ENCODE measurements around the gene TRAF7. TPM values are rescaled to one million over a fixed set of nuclear protein-coding genes. Genes with fewer than 3 reads are reported as not detected.
"Not testable (repeated sequence)": the region's sequence is repeated elsewhere in the genome, so short reads cannot be mapped to it uniquely, and the experiment has no call there.

The TRAF7 gene
- 100 to 1,000 TPM in 1 of 3 donors, 10 to 100 TPM in 2; 91.5 to 104 (median 94.0) TPM for total RNA-seq
- long read RNA-seq, donor 1, transcript TRAF7-201 (21 exons, 3,700 nt) = major isoform, 77 of 197 reads
- long read RNA-seq, donor 1, partial matches to known transcripts = 94 of 197 reads
- long read RNA-seq, donor 1, other reads (novel, unspliced or antisense) = 26 of 197 reads
- long read RNA-seq, donor 2, partial matches to known transcripts = 3 of 14 reads
- long read RNA-seq, donor 2, other reads (novel, unspliced or antisense) = 7 of 14 reads

DNA sequence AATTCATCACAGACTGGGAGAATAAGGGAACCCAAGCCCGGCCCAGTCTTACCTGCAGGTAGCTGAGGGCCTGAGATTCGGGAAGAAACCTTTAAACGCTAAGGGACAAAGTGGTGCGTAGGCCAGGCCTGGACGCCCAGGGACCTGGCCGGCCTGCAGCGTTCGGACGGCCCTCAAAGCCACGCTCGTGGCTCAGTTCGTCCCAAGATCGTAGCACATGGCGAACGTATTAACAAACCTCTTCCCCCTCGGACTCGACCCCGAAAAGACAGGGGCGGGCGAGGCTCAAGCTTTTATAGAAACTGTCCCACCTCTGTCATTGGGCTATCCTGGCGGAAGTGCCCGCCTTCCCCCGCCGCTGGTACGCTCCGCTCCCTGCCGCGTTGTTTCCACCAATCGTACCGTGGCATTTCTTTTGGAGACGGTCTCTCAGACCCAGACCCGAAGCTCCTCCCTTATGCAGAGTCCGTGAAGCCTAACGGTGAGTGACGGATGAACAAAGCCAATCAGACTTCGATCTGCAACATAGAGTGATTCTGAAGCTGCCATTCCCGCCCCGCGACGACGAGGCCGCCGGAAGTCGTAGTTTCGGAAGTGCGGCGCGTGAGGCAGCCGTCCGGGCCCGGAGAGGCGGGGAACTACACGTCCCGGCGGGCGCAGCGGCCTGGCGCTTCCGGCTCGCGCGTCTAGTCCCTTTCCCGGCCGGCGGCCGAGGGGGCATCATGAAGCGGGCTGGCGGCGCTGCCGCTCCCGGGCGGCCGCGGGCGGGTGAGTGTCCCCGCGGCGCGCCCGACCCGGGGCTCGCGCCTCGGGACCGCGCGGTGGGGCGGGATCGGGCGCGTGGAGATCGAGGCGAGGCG, at the start of gene TRAF7:
Gene TRAF7, plus strand, starts transcription at position 692 of the 860 bp plus-strand sequence. CDS start 8,139 bp downstream, outside the sequence.
- intact Hi-C loops (cut with DNase I, micrococcal nuclease) = loop anchor here in 1 of 2 donors (10.0 kb wide), 1 partner anchor 131 kb away; the partner anchor contains the start of gene NHERF2
- peaks cover 4% of the 10 kb centered on the region for H3K36me3 ChIP-seq (ENCODE audit: low read depth)
- H3K4me3 ChIP-seq = peak within 1 kb of the TSS; percentile 42
- H3K9me3 ChIP-seq = no peaks in the 10 kb centered on the region
- DNase-seq = peak; percentile 98 to 99 (median 98)
- TF ChIP-seq, protein P1, sequence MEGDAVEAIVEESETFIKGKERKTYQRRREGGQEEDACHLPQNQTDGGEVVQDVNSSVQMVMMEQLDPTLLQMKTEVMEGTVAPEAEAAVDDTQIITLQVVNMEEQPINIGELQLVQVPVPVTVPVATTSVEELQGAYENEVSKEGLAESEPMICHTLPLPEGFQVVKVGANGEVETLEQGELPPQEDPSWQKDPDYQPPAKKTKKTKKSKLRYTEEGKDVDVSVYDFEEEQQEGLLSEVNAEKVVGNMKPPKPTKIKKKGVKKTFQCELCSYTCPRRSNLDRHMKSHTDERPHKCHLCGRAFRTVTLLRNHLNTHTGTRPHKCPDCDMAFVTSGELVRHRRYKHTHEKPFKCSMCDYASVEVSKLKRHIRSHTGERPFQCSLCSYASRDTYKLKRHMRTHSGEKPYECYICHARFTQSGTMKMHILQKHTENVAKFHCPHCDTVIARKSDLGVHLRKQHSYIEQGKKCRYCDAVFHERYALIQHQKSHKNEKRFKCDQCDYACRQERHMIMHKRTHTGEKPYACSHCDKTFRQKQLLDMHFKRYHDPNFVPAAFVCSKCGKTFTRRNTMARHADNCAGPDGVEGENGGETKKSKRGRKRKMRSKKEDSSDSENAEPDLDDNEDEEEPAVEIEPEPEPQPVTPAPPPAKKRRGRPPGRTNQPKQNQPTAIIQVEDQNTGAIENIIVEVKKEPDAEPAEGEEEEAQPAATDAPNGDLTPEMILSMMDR (IDR thresholded peaks at IDR 0.05) = peak; percentile 12
- peaks cover 77% of the 10 kb centered on the region for H3K4me1 ChIP-seq (ENCODE audit: low read depth)
- ATAC-seq = peak; percentile 77

DNA sequence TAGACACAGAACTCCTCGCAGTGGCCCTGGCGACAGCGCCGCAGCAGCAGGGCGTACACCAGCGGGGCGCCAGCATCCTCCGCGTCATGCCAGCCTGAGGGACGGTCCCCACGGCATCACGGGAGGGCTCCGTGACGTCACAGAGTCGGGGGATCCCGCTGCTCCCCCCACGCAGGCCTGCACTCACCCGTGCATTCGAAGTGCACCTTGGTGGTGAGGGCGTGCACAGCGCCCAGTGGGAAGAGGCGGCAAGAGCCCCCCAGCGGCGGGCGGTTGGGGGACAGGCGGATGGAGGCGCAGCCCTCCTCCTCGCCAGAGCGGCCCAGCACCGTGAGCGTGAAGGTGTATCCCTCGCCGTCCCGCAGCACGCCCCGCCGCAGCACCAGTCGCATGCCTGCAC, 49.4 kb upstream of the TRAF7 start:
- H3K4me3 ChIP-seq; H3K9me3 ChIP-seq; H3K36me3 ChIP-seq (ENCODE audit: low read depth); H3K4me1 ChIP-seq (ENCODE audit: low read depth); DNase-seq; ATAC-seq; intact Hi-C loops (cut with DNase I, micrococcal nuclease): not testable (repeated sequence)

DNA sequence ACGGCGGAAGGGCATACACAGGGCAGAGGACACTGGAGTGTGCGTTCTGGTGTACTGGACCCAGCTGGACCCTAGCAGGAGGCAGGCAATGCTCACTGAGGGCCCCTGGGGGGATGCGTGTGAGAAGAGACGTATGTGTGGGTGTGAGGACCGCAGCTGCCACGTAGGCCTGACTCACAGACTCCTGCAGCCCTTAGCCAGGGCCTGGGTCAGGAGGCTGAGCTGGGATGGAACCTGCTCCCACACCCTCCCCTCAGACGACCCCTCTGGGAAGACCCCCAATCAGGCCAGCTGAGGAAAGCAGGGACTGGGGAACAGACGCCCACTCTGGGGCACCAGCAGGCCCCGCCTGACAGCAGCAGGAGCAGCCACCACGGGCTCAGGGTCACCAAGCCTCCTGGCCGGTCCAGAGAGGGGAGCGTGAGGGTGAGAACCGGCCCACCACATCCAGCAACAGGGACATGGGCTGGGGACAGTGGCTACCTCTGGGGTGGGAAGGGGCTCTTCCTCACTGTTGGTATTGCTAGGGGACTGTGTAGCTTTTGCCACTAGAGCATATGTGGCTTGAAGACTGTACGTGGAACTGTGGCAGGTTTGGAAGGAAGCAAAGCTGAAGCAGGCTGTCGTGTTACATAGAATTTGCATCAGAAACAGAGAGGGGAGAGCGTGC, 48.3 kb upstream of the TRAF7 start:
- ATAC-seq; intact Hi-C loops (cut with DNase I, micrococcal nuclease); H3K36me3 ChIP-seq (ENCODE audit: low read depth); H3K4me3 ChIP-seq; H3K4me1 ChIP-seq (ENCODE audit: low read depth); DNase-seq; H3K9me3 ChIP-seq: not testable (repeated sequence)

DNA sequence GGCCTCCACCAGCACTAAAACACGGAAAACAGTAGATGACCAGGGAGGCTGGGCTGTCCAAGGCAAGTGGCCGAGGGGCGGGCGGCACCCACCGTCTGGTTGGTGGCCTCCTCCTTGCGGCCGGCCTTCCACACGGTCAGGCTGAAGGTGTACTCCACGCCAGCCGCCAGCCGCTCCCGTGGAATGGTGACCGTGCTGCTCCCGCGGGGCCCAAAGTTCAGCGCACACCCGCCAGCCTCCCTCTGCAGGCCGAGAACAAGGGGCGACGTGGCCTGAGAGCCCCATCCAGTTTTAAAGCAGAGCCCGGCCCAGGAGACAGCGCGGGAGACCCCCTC, 47.8 kb upstream of the TRAF7 start:
- H3K4me1 ChIP-seq (ENCODE audit: low read depth); H3K9me3 ChIP-seq; H3K4me3 ChIP-seq; intact Hi-C loops (cut with DNase I, micrococcal nuclease); DNase-seq; ATAC-seq; H3K36me3 ChIP-seq (ENCODE audit: low read depth): not testable (repeated sequence)

DNA sequence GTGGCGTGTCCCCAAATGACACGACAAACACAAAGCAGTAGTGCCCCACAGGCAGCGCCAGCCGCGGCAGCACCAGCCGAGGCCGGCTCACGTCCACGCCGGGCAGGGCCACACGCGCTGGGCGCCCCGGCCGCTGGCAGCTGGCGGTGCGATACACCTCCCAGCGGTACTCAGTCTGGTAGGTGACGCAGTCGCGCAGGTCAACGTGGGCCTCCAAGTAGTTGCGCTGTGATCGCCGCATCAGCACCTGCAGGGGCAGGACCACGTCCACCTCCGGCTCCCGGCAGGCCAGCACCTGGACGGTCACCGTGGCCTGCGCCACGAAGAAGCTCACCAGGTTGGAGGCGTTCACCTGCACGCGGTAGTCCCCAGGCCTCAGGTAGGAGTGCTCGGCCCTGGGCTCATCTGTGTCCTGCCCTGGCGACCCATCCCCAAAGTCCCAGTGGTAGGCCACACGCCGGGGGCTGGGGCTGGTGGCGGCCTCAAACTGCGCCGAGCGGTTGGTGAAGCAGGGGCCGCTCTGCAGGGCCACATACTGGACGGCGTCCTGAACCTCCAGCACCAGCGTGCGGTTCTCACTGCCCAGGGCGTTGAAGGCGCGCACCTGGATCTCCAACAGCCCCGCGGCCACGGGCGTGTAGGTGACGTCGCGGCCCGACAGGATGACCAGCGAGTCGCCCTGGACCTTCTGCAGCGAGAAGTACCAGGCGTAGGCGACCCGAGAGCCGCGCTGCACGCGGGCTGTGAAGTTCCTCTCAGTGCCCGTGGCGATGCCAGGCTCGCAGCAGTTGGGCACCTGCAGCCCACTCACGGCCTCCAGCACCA, 46.9 kb upstream of the TRAF7 start:
- H3K4me3 ChIP-seq; H3K9me3 ChIP-seq; intact Hi-C loops (cut with DNase I, micrococcal nuclease); H3K36me3 ChIP-seq (ENCODE audit: low read depth); H3K4me1 ChIP-seq (ENCODE audit: low read depth); DNase-seq: not testable (repeated sequence)
- ATAC-seq = peak; percentile 17

DNA sequence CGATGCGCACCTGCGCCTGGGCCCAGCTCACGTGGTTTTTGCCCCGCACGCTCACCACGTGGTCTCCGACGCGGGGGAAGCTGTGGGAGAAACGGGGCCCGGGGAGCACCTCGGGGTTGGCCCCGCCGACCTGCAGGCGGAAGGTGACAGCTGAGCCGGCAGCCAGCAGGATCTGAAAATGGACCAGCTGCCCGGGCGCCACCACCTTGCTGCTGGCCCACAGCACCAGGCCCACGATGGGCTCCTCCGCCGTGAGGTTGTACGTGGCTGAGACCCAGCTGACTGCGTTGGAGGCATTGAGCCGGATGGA, 46.4 kb upstream of the TRAF7 start:
- H3K36me3 ChIP-seq (ENCODE audit: low read depth); H3K9me3 ChIP-seq; H3K4me3 ChIP-seq; intact Hi-C loops (cut with DNase I, micrococcal nuclease); ATAC-seq; H3K4me1 ChIP-seq (ENCODE audit: low read depth); DNase-seq: not testable (repeated sequence)

DNA sequence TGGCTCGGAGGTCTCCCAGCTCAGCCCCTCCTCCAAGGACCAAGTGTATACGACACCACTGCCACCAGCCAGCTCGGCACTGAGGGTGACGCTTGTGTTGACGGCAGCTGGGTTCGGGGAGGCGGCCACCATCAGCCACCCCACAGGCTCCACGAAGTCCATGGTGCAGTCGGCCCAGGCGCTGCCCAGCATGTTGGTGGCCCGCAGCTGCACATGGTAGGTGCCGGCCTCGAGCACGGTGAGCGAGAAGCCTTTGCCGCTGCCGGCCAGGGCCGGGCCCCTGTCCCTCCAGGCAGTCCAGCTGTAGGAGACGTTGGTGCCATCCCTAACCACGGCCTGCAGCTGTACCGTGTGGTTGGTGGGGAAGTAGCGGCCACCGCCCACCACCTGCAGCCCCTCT, 45.7 kb upstream of the TRAF7 start:
- H3K36me3 ChIP-seq (ENCODE audit: low read depth) = not testable (repeated sequence)

DNA sequence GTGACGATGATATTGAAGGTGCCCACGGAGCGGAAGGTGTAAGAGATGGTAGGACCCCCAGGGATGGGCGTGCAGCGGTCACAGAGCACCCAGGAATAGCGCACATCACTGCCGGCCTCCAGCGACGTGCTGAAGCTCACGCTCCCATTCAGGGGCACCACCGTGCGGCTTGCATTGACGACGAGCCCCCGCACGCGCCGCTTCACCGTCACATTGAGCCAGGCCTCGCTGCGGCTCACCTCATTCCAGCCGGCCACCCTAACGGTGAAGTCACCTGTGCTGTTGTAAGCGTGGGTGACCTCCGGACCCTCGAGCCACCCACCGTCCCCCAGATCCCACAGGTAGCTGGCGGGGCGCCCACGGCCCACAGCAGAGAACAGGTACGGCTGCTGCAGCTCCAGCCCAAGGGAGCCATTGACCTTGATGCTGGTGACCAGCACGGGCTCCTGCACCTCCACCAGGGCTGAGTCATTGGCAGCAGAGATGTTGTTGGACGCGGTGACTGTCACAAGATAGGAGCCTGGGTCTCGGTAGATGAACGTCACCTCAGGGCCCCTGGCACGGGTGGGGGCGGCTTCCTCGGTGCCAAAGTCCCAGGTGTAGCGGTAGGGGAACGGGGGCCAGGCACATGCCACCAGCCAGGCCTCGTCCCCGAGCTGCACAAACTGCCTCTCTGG, 45.1 kb upstream of the TRAF7 start:
- intact Hi-C loops (cut with DNase I, micrococcal nuclease); H3K4me1 ChIP-seq (ENCODE audit: low read depth): not testable (repeated sequence)
- ATAC-seq = peak; percentile 8

More for the DNA sequence above, 45.7 kb upstream of the TRAF7 start:
- intact Hi-C loops (cut with DNase I, micrococcal nuclease); DNase-seq; H3K4me1 ChIP-seq (ENCODE audit: low read depth); H3K9me3 ChIP-seq; H3K4me3 ChIP-seq: not testable (repeated sequence)
- peak; percentile 7 for ATAC-seq

DNA sequence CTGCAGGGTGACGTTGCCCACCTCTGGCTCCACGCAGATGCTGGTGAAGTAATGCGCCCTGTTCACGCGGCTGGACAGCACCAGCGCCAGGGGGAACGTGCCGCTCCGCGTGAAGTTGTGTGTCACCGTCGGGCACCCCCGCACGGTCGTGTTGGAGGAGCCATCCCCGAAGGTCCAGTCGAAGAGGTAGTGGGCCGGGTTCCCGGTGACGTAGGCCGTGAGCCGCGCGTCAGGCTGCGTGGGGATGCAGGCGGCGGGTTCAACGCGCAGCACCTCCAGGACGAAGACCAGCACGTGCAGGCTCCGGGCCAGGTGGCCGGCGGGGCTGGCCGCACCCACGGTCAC, 44.6 kb upstream of the TRAF7 start:
- DNase-seq; H3K36me3 ChIP-seq (ENCODE audit: low read depth); H3K9me3 ChIP-seq; intact Hi-C loops (cut with DNase I, micrococcal nuclease); H3K4me3 ChIP-seq; H3K4me1 ChIP-seq (ENCODE audit: low read depth): not testable (repeated sequence)
- peak; percentile 9 for ATAC-seq

More for the DNA sequence above, 45.1 kb upstream of the TRAF7 start:
- H3K4me3 ChIP-seq; DNase-seq; H3K36me3 ChIP-seq (ENCODE audit: low read depth); H3K9me3 ChIP-seq: not testable (repeated sequence)

DNA sequence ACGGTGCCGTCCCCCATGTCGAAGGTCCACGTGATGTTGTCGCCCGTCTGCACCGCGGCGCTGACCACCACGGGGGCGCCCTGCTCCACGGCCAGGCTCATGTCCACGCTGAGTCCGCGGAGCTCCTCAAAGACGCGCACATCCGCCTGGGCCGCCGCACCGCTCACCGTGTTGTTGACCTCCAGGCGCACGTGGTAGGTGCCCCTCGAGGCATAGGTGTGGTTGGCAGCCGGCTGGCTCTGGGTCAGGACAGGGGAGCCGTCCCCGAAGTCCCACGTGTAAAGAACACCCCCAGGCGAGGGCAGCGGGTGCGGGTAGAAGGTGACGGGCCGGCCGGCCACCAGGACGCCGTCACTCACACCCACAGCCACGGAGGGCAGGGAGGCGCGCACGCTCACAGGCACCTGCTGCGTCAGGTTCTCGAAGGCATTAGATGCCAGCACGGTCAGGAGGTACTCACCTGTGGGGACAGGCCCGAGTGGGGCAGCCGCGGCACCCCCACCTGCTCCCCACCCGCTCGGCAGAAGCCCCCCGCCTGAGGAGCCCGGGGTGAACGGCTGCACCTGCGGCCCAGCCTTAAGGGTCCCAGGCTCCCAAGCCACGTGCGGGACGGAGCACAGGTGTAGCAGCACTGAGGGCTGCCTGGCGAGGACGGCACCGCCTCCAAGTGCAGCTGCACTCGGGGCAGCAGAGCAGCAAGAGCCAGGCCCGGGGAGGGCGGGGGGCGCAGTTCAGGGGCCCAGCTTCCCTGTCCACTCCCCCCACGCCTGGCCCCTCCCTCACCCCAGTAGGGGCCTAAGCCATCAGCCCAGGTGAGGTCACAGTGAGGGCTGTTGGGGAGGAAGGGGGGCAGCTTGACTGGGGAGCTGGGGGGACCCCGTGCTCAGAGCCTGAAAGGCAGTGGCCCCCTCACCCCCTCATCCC, 43.9 kb upstream of the TRAF7 start:
- H3K9me3 ChIP-seq; ATAC-seq; H3K4me1 ChIP-seq (ENCODE audit: low read depth); H3K36me3 ChIP-seq (ENCODE audit: low read depth); intact Hi-C loops (cut with DNase I, micrococcal nuclease); H3K4me3 ChIP-seq; DNase-seq: not testable (repeated sequence)

DNA sequence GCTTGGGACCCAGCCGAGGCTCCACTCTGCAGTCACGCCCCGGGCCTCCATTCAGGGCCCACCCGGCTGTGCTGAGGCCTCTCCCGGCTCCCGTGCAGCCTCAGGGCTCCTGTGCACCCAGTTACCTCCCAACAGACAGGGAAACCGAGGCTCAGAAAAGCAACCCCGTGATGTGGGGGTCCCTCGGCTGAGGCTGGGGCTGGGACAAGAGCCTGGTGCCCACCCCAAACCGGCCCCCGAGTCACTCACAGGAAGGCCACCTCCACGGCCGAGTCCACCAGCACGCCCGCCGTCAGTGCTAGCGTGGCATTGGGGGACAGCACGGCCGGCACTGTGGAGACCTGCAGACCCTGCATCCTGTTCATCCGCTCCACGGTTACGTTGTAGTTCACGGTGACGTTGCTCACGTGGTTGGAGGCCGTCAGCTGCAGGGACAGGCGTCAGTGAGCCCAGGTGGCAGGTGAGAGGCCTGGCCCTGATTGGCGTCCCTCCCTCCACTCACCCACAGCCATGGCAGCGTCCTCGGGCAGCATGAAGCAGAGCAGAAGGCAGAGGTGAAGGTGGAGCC, 43.0 kb upstream of the TRAF7 start:
- intact Hi-C loops (cut with DNase I, micrococcal nuclease); ATAC-seq: not testable (repeated sequence)

More for the DNA sequence above, 43.0 kb upstream of the TRAF7 start:
- not testable (repeated sequence) for H3K36me3 ChIP-seq (ENCODE audit: low read depth); H3K4me3 ChIP-seq; DNase-seq; H3K4me1 ChIP-seq (ENCODE audit: low read depth); H3K9me3 ChIP-seq

Measured in mucosa of descending colon (tissue), 3 donors.